IMR-90 (cell line): Measurements from ENCODE around the gene SLC39A5. TPM values are rescaled to one million over a fixed set of nuclear protein-coding genes. Genes with fewer than 3 reads are reported as not detected.
"Not testable (repeated sequence)": the region's sequence is repeated elsewhere in the genome, so short reads cannot be mapped to it uniquely, and the experiment has no call there.

ENCODE experiments used
- ATAC-seq: fragments of 200-7000 bp; cut with Tn5 transposase; 2 replicates; pipeline ENCODE4 v1.9.1; 2020; ENCODE audit warnings: low read depth, mild to moderate bottlenecking, moderate library complexity
- BruUV-seq: library from RNA; stranded (reverse); fragments of 400-500 nt; replicated peaks from 2 replicates; lab custom pipeline; 2021; lab: Mats Ljungman, UMichigan
- CTCF ChIA-PET: fragments of 300-600 bp; formaldehyde crosslinking; extraction: SDS; loops from one replicate; lab custom pipeline; 2021; ENCODE audit warnings: antibody characterized with exemption; lab: Yijun Ruan, JAX
- POLR2A ChIA-PET: fragments of 300-600 bp; sonication (Branson Sonifier 250); formaldehyde crosslinking; loops from one replicate; lab custom pipeline; 2022; ENCODE audit warnings: antibody characterized with exemption; ENCODE audit not compliant: unreplicated experiment; lab: Charles Lee
- DNase-seq: peaks from one replicate; pipeline ENCODE4 v3.0.0; 2013
- H2AFZ ChIP-seq: replicated peaks from 2 replicates; pipeline ENCODE3; 2013; ENCODE audit warnings: low read length, mild to moderate bottlenecking; ENCODE audit not compliant: poor library complexity
- H2AK5ac ChIP-seq: 2 replicates; pipeline ENCODE4 v1.6.1; 2013; ENCODE audit warnings: low read depth, low read length, inconsistent platforms
- H2AK9ac ChIP-seq: replicated peaks from 2 replicates; pipeline ENCODE3; 2013; ENCODE audit warnings: mild to moderate bottlenecking, low read depth, low read length, moderate library complexity; ENCODE audit not compliant: poor library complexity
- H2BK120ac ChIP-seq: 2 replicates; pipeline ENCODE4 v1.6.1; 2013; ENCODE audit warnings: low read depth, low read length, inconsistent platforms
- H2BK15ac ChIP-seq: 3 replicates; pipeline ENCODE4 v1.6.1; 2013; ENCODE audit warnings: low read depth, low read length, inconsistent platforms
- H2BK20ac ChIP-seq: 2 replicates; pipeline ENCODE4 v1.6.1; 2013; ENCODE audit warnings: low read depth, mild to moderate bottlenecking, inconsistent platforms, low read length, moderate library complexity
- H2BK5ac ChIP-seq: 2 replicates; pipeline ENCODE4 v1.6.1; 2013; ENCODE audit warnings: mild to moderate bottlenecking, low read depth, low read length, inconsistent platforms; ENCODE audit not compliant: poor library complexity, severe bottlenecking
- H3K14ac ChIP-seq: replicated peaks from 2 replicates; pipeline ENCODE4 v1.6.1; 2013; ENCODE audit warnings: low read depth, low read length, inconsistent platforms
- H3K18ac ChIP-seq: 2 replicates; pipeline ENCODE4 v1.6.1; 2013; ENCODE audit warnings: low read depth, low read length, control low read depth
- H3K23ac ChIP-seq: 2 replicates; pipeline ENCODE4 v1.6.1; 2013; ENCODE audit warnings: low read depth, low read length, inconsistent platforms
- H3K27ac ChIP-seq: 2 replicates; pipeline ENCODE4 v1.5.1; 2013; ENCODE audit warnings: mild to moderate bottlenecking, control low read depth, low read length; ENCODE audit not compliant: insufficient read depth
- H3K27me3 ChIP-seq: 2 replicates; pipeline ENCODE4 v1.6.1; 2013; ENCODE audit warnings: low read length; ENCODE audit not compliant: control insufficient read depth, insufficient read depth
- H3K36me3 ChIP-seq: 2 replicates; pipeline ENCODE4 v1.6.1; 2013; ENCODE audit warnings: low read length, mixed read lengths; ENCODE audit not compliant: control insufficient read depth, insufficient read depth
- H3K4ac ChIP-seq: 2 replicates; pipeline ENCODE4 v1.6.1; 2013; ENCODE audit warnings: low read depth, low read length, inconsistent platforms
- H3K4me1 ChIP-seq: 2 replicates; pipeline ENCODE4 v1.6.1; 2013; ENCODE audit warnings: low read length, mixed read lengths; ENCODE audit not compliant: control insufficient read depth, insufficient read depth
- H3K4me2 ChIP-seq: 2 replicates; pipeline ENCODE4 v1.6.1; 2013; ENCODE audit warnings: low read depth, mild to moderate bottlenecking, control low read depth, low read length, moderate library complexity
- H3K4me3 ChIP-seq: 2 replicates; pipeline ENCODE4 v1.5.1; 2013; ENCODE audit warnings: low read depth, mild to moderate bottlenecking, control low read depth, low read length, moderate library complexity; ENCODE audit not compliant: insufficient read depth
- H3K56ac ChIP-seq: 2 replicates; pipeline ENCODE4 v1.6.1; 2013; ENCODE audit warnings: low read length, inconsistent platforms; ENCODE audit not compliant: insufficient read depth; ENCODE audit errors: extremely low read depth
- H3K79me1 ChIP-seq, 2 experiments: 2 replicates each; pipeline ENCODE4 v1.6.1; 2013; ENCODE audit warnings: low read length in 2 of 2, inconsistent platforms in 1 of 2, low read depth in 1 of 2
- H3K9ac ChIP-seq: 2 replicates; pipeline ENCODE4 v1.6.1; 2013; ENCODE audit warnings: low read depth, low read length, control low read depth
- H3K9me1 ChIP-seq: 2 replicates; pipeline ENCODE4 v1.6.1; 2013; ENCODE audit warnings: low read length, inconsistent platforms; ENCODE audit not compliant: insufficient read depth
- H3K9me3 ChIP-seq: 2 replicates; pipeline ENCODE4 v1.6.1; 2013; ENCODE audit warnings: low read length; ENCODE audit not compliant: control insufficient read depth, insufficient read depth
- H4K20me1 ChIP-seq: 2 replicates; pipeline ENCODE4 v1.6.1; 2013; ENCODE audit warnings: low read length, inconsistent platforms; ENCODE audit not compliant: insufficient read depth
- H4K5ac ChIP-seq: 2 replicates; pipeline ENCODE4 v1.6.1; 2013; ENCODE audit warnings: mild to moderate bottlenecking, low read depth, low read length, control low read depth
- H4K8ac ChIP-seq, 2 experiments: 2 replicates each; pipeline ENCODE4 v1.6.1; 2013; ENCODE audit warnings: low read depth in 2 of 2, low read length in 2 of 2, control low read depth in 1 of 2, inconsistent platforms in 1 of 2
- H4K91ac ChIP-seq: 2 replicates; pipeline ENCODE4 v1.6.1; 2013; ENCODE audit warnings: low read depth, low read length, inconsistent platforms; ENCODE audit not compliant: insufficient read depth
- CEBPB ChIP-seq: IDR thresholded peaks from 2 replicates; pipeline ENCODE4 v1.6.1; 2012; ENCODE audit warnings: low read depth, low read length, improper control_type of control experiment
- WGBS, 2 experiments: methylation state at CpG; one replicate each; pipeline versions ENCODE4 v1.1.5 to v1.1.7; 2013; ENCODE audit warnings: missing lambda C conversion rate in 2 of 2; ENCODE audit not compliant: insufficient read length in 1 of 2; ENCODE audit errors: extremely low coverage in 2 of 2; 5-methylcytosine and 5-hydroxymethylcytosine counted together
- dilution Hi-C: fragments of 300-500 bp; cut with HindIII; formaldehyde crosslinking; loops from one replicate; pipeline ENCODE4 v1.14.3; 2018; ENCODE audit warnings: low sequenced_read_pairs; ENCODE audit not compliant: unreplicated experiment
- in situ Hi-C: fragments of 300-500 bp; cut with MboI; formaldehyde crosslinking; loops from 3 replicates; pipeline ENCODE4 v1.14.3; 2019; ENCODE audit warnings: low sequenced_read_pairs, inconsistent platforms, mixed read lengths
- intact Hi-C: fragments of 100-400 bp; cut with micrococcal nuclease; formaldehyde crosslinking; loops from 2 replicates; pipeline ENCODE4 v1.10.0; 2022
- polyA plus RNA-seq, 3 experiments: library from polyadenylated mRNA; depleted of rRNA; stranded (reverse); fragments of >200 nt; gene quantifications; 2 replicates each; pipeline ENCODE4 v1.2.3, GENCODE V29; 2012; ENCODE audit warnings: low replicate concordance in 1 of 3
- total RNA-seq: library from RNA; depleted of rRNA; stranded (reverse); fragments of >200 nt; gene quantifications from 2 replicates; pipeline ENCODE4 v1.2.3, GENCODE V29; 2012

Gene SLC39A5
- total and polyA plus RNA-seq, 2 of the 4 experiments (the other 2 are of a cell fraction), result not detected

GRCh38 chr12:56196818-56197550 is 32.9 kb upstream of the SLC39A5 start:
- in situ Hi-C loops, H3K56ac ChIP-seq, H3K4me1 ChIP-seq, dilution Hi-C loops, H3K14ac ChIP-seq, H3K27me3 ChIP-seq, H2AK5ac ChIP-seq, H3K18ac ChIP-seq, H3K4me2 ChIP-seq, H3K9me1 ChIP-seq, H3K79me1 ChIP-seq, H4K20me1 ChIP-seq, H3K4me3 ChIP-seq, H2AK9ac ChIP-seq, H2BK15ac ChIP-seq, H3K9me3 ChIP-seq, H3K36me3 ChIP-seq, H2BK20ac ChIP-seq, BruUV-seq, H3K23ac ChIP-seq, H3K9ac ChIP-seq: not testable (repeated sequence)
- Histone ChIP-seq H4K5ac (peak overlapping the region; percentile 63; the same call in 1 of the 2 replicates), H4K91ac (peak overlapping the region; percentile 21), H2BK120ac (0 out of 2 replicates have a peak overlapping the region, but pooled peaks have one; percentile 0), H4K8ac (peak overlapping the region in 1 of 2 experiments; percentile 2; a peak in 1 of 4 replicates), H2AFZ (peak overlapping the region; percentile 18), H3K27ac (peak overlapping the region; percentile 60; the same call in 1 of the 2 replicates), H3K4ac (peak overlapping the region; percentile 12), H2BK5ac (peak overlapping the region; percentile 45)
- ChIA-PET POLR2A (interaction anchor here (0.6 to 0.9 kb wide), 2 partner anchors 25 to 104 kb away, joined by 3 to 4 read pairs; partner anchors contain the start of gene RNF41), CTCF (interaction anchor here (1.5 to 1.6 kb wide), 2 partner anchors 9 to 25 kb away, joined by 4 to 8 read pairs; partner anchors contain the start of gene RNF41)
- WGBS, 2 experiments, result 33% methylated on average over 3 of the region's 11 CpGs; no CpG with 5 or more reads in 1 of the 2 experiments
- intact Hi-C loops, result loop anchor here (1.0 to 2.0 kb wide), 2 partner anchors 27 to 78 kb away; partner anchors contain the start of genes NABP2 and ZC3H10
- ATAC-seq (peak; percentile 80), DNase-seq (peak; percentile 96)
- TF ChIP-seq CEBPB, result peak; percentile 91
